Peyer's patch (tissue), 4 donors: Measurements from ENCODE around the gene CKS1B. TPM values are rescaled to one million over a fixed set of nuclear protein-coding genes. Genes with fewer than 3 reads are reported as not detected.

Experiments used
- DNase-seq, 3 donors: peaks; one replicate each; pipeline ENCODE4 v3.0.0-alpha.2; 2017 to 2019
- H3K27ac ChIP-seq, 4 donors: fragments of 200-600 bp; sonication (generic); one replicate each; pipeline ENCODE4 v1.5.1; 2016 to 2019
- H3K27me3 ChIP-seq, 2 donors: fragments of 200-600 bp; sonication (generic); one replicate each; pipeline ENCODE4 v1.5.1; 2019
- H3K36me3 ChIP-seq, 3 donors: fragments of 200-600 bp; sonication (generic); one replicate each; pipeline ENCODE4 v1.5.1; 2016 to 2019
- H3K4me1 ChIP-seq, 4 donors: fragments of 200-600 bp; sonication (generic); one replicate each; pipeline ENCODE4 v1.5.1; 2016 to 2019
- H3K4me3 ChIP-seq, 4 donors: fragments of 200-600 bp; sonication (generic); 1 replicate in 3 of 4; 2 replicates in 1 of 4; pipeline ENCODE4 v1.5.1; 2016 to 2019; ENCODE audit warnings: mild to moderate bottlenecking in 1 of 4
- H3K9me3 ChIP-seq, 4 donors: fragments of 200-600 bp; sonication (generic); one replicate each; pipeline ENCODE4 v1.5.1; 2016 to 2019; ENCODE audit warnings: mild to moderate bottlenecking in 1 of 4
- POLR2A ChIP-seq, 2 donors: fragments of 450-650 bp; IDR thresholded peaks; one replicate each; pipeline ENCODE4 v1.5.1; 2017; ENCODE audit warnings: antibody characterized with exemption in 2 of 2, mild to moderate bottlenecking in 2 of 2, moderate library complexity in 2 of 2
- total RNA-seq, 4 donors: library from RNA; depleted of rRNA; stranded (reverse); fragments of >200 nt; gene quantifications; one replicate each; pipeline ENCODE4 v1.1.0, GENCODE V29; 2016
- TF ChIP-seq, protein P1 (sequence below), 6 experiments: fragments of 450-650 bp in 4 of 6; fragments of 200-600 bp in 2 of 6; sonication (generic) in 1 of 6; IDR thresholded peaks; one replicate each; pipeline ENCODE4 v1.5.1; 2017 to 2019; ENCODE audit warnings: antibody characterized with exemption in 6 of 6, mild to moderate bottlenecking in 3 of 6, moderate library complexity in 1 of 6

Gene CKS1B
- total RNA-seq, 4 donors from 2014 or later: 20.3 to 39.1 (median 26.5) TPM

DNA sequence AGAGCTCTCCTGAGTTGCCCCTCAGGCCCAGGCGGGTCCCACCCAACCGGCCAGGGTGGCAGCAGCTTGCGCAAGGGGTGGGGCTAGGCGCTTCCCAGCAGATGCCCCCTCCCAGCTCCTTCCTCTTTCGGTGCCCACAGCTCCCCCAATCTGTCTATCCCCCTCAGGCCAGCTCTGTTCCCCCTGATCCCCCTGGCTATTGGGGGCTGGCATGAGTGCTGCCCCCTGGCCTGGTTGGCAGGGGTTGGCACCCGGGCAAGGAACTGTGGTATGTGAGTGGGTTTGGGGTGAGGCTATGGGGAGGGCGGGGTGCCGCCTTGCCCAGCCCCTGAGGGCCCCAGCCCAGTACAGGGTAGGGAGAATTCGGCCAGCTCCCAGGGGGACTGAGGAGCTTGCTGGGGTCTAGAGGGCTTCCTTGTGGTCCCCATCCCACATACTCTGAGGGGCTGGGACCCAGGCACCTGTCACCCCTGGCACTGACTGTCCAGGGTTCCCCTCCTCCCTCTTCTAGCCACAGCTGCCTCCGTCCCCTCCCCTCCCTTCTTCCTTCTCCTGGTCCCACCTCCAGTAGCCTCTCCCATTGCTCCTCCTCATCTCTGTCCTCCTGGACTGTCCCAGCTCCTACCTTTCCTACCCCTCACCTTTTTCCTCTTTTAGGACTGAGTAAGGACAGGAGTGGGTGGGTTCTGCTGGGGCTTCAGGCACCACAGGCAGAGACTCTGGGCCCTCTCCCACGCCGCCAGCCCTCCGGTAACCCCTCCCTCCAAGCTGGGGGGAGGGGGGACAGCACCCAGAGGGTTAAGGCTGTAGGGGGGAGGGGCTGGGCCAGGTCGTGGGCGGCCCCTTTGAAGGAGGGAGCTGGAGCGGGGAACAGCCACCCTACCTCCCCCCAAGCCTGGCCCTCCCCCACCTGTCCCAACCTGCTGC, 33.8 kb downstream of the CKS1B start:
- H3K27me3 ChIP-seq: no peaks in the 10 kb centered on the region
- H3K4me3 ChIP-seq: peak overlapping the region; percentile 26 to 63 (median 48)
- H3K9me3 ChIP-seq: no peaks in the 10 kb centered on the region
- DNase-seq: peak in 2 of 3 donors; percentile 71 to 79
- H3K36me3 ChIP-seq: peaks cover 0 to 7% (median 0%) of the 10 kb centered on the region in 3 donors
- H3K27ac ChIP-seq: peak overlapping the region; percentile 94 to 99 (median 96)
- peak; percentile 50 to 69 for TF ChIP-seq POLR2A (IDR thresholded peaks at IDR 0.05)
- TF ChIP-seq, protein P1, sequence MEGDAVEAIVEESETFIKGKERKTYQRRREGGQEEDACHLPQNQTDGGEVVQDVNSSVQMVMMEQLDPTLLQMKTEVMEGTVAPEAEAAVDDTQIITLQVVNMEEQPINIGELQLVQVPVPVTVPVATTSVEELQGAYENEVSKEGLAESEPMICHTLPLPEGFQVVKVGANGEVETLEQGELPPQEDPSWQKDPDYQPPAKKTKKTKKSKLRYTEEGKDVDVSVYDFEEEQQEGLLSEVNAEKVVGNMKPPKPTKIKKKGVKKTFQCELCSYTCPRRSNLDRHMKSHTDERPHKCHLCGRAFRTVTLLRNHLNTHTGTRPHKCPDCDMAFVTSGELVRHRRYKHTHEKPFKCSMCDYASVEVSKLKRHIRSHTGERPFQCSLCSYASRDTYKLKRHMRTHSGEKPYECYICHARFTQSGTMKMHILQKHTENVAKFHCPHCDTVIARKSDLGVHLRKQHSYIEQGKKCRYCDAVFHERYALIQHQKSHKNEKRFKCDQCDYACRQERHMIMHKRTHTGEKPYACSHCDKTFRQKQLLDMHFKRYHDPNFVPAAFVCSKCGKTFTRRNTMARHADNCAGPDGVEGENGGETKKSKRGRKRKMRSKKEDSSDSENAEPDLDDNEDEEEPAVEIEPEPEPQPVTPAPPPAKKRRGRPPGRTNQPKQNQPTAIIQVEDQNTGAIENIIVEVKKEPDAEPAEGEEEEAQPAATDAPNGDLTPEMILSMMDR (IDR thresholded peaks at IDR 0.05): no peak
- peaks cover 6 to 76% (median 57%) of the 10 kb centered on the region in 4 donors for H3K4me1 ChIP-seq

DNA sequence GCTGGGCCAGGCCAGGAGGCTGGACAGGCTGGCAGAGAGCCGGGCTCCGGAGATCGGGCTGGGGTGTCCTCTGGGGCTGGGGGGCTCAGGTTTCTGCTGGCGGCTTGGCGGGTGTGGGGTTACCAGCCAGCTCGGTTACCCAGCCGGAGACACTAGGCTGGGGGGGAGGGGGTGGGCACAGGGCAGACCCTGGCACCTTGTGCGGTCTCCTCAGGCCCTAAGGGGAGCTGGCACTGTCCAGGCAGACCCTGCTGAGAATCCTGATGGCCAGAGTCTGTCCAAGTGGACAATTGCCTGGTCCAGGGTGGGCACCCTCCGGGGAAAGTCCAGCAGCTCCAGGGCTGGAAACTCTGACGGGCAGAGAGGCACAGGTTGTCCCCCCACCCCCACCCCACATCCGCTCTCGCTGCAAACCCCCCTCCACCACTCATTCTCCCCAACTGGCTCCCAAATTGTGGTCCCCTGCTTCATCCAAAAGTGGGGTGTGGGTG, 34.8 kb downstream of the CKS1B start:
- peak in 1 of 3 donors; percentile 50 for DNase-seq
- H3K27ac ChIP-seq: peak overlapping the region; percentile 94 to 99 (median 96)
- no peak for TF ChIP-seq POLR2A (IDR thresholded peaks at IDR 0.05)
- TF ChIP-seq, protein P1 (IDR thresholded peaks at IDR 0.05): no peak

DNA sequence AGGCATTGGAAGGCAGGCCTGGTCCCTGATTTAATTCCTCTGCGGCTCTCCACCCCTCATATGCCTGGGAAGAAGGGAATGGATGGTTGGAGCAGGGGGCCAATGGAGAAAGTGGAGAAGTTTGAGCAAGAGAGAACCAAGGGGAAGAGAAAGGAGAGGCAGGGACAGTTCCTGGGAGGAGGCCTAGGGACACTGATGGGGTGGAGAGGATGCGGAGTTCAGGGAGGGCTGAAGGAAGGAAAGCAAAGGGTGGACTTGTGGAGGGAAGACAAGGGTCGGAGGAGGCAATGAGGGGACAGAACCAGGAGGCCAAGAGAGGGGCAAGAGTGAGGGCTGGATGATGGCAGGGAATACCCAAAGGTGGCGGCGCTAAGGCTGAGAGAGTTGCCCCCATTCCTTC, 35.3 kb downstream of the CKS1B start:
- Histone ChIP-seq H3K27ac (peak overlapping the region; percentile 94 to 99 (median 96)), H3K4me1 (peaks cover 6 to 81% (median 54%) of the 10 kb centered on the region in 4 donors), H3K4me3 (peak overlapping the region; percentile 26 to 63 (median 48)), H3K9me3 (no peaks in the 10 kb centered on the region), H3K36me3 (peaks cover 0 to 18% (median 0%) of the 10 kb centered on the region in 3 donors), H3K27me3 (no peaks in the 10 kb centered on the region)
- no peak for TF ChIP-seq POLR2A (IDR thresholded peaks at IDR 0.05)
- TF ChIP-seq, protein P1 (IDR thresholded peaks at IDR 0.05): no peak
- no peak for DNase-seq

More for the DNA sequence above, 34.8 kb downstream of the CKS1B start:
- Histone ChIP-seq H3K9me3 (no peaks in the 10 kb centered on the region), H3K36me3 (peaks cover 0 to 13% (median 0%) of the 10 kb centered on the region in 3 donors), H3K27me3 (no peaks in the 10 kb centered on the region), H3K4me3 (peak overlapping the region; percentile 26 to 63 (median 48)), H3K4me1 (peaks cover 6 to 83% (median 56%) of the 10 kb centered on the region in 4 donors)

DNA sequence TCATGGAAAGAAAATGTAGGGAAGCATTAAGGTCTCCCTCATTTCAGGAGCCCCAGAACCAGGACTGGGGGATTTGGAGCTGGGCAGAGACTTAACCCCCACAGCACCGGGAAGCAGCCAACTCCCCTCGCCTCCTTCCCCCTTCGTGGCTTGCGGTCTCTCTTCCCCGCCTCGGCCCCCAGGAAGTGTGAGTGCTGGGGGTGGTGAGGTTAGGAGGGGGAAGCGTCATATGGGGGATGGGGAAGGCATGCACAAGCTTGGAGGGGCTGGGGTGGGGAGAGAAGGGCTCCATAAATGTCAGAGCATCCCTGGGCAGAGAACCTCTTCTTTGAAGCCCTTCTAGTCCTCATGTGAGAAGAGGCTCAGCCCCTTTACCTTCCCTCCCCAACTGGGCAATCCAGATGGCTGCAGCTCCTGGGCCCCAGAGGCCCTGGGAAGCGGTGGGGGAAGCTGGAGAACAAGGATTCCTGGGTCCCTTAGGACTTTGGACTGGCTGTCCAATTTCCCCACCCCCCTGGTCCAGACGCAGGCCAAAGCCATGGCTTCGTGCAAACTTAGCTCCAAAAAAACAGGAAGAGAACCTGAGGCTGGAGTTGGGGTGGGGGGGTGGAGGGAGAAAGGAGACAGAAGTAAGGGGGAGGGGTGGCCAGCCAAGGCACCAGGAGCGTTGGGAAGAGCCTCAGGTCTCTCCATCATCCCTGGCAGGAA, 35.9 kb downstream of the CKS1B start:
- peak overlapping the region; percentile 26 to 63 (median 48) for H3K4me3 ChIP-seq
- no peaks in the 10 kb centered on the region for H3K27me3 ChIP-seq
- H3K27ac ChIP-seq: peak overlapping the region; percentile 94 to 99 (median 96)
- H3K9me3 ChIP-seq: no peaks in the 10 kb centered on the region
- DNase-seq: peak; percentile 46 to 65 (median 54)
- H3K4me1 ChIP-seq: peaks cover 6 to 81% (median 48%) of the 10 kb centered on the region in 4 donors
- peaks cover 0 to 24% (median 0%) of the 10 kb centered on the region in 3 donors for H3K36me3 ChIP-seq
- TF ChIP-seq, protein P1 (IDR thresholded peaks at IDR 0.05): no peak
- TF ChIP-seq POLR2A (IDR thresholded peaks at IDR 0.05): no peak

DNA sequence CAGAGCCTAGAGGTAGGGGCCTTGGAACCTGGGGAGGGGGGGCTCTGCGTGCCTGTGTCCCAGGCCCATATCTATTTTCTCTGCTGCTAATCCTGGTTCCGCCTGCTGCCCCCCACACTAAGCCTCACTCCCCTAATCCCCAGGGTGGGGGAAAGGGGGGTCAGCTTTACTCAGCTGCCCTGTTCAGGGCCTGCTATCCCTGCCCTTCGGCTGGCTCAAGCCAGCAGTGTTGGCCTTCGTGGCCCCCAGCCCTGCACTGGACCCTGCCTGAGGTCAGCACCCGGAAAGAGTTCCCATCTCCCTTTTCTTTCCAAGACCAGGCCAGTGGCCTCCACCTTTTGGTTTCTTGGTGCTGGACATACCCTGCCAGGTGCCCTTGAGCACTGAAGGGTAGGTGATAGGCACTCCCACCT, 36.5 kb downstream of the CKS1B start:
- peaks cover 0 to 28% (median 0%) of the 10 kb centered on the region in 3 donors for H3K36me3 ChIP-seq
- peak overlapping the region in 2 of 4 donors; percentile 55 to 63 for H3K4me3 ChIP-seq
- H3K4me1 ChIP-seq: peaks cover 6 to 79% (median 43%) of the 10 kb centered on the region in 4 donors

More for the DNA sequence above, 36.5 kb downstream of the CKS1B start:
- Histone ChIP-seq H3K9me3 (no peaks in the 10 kb centered on the region), H3K27ac (peak overlapping the region; percentile 94 to 99 (median 96)), H3K27me3 (no peaks in the 10 kb centered on the region)
- TF ChIP-seq POLR2A (IDR thresholded peaks at IDR 0.05): no peak
- TF ChIP-seq, protein P1 (IDR thresholded peaks at IDR 0.05): no peak
- DNase-seq: peak in 1 of 3 donors; percentile 52
